Mesenchymal stem cell (in vitro differentiated cells and primary cell): ENCODE measurements around the gene SLC6A3.

Experiments used
- DNase-seq: peaks from one replicate; pipeline ENCODE4 v3.0.0-alpha.2; 2013
- H2AFZ ChIP-seq: one replicate; pipeline ENCODE4 v1.6.1; 2013; ENCODE audit warnings: low read depth, mild to moderate bottlenecking, control low read depth, inconsistent platforms, low read length, moderate library complexity
- H2AK5ac ChIP-seq: 2 replicates; pipeline ENCODE4 v1.6.1; 2013; ENCODE audit warnings: low read length, moderate library complexity, mild to moderate bottlenecking, inconsistent platforms; ENCODE audit not compliant: severe bottlenecking
- H2BK120ac ChIP-seq: one replicate; pipeline ENCODE4 v1.6.1; 2013; ENCODE audit warnings: low read depth, mild to moderate bottlenecking, inconsistent platforms, low read length, moderate library complexity
- H2BK12ac ChIP-seq, 2 experiments: one replicate each; pipeline ENCODE4 v1.6.1; 2013; ENCODE audit warnings: inconsistent platforms in 2 of 2, low read length in 2 of 2, mild to moderate bottlenecking in 2 of 2, moderate library complexity in 2 of 2, control low read depth in 1 of 2
- H2BK15ac ChIP-seq: one replicate; pipeline ENCODE4 v1.6.1; 2013; ENCODE audit warnings: mild to moderate bottlenecking, low read depth, inconsistent platforms; ENCODE audit not compliant: poor library complexity, severe bottlenecking
- H2BK5ac ChIP-seq: 2 replicates; pipeline ENCODE4 v1.6.1; 2013; ENCODE audit warnings: low read depth, mild to moderate bottlenecking, low read length, control low read depth, inconsistent platforms; ENCODE audit not compliant: poor library complexity, severe bottlenecking
- H3K14ac ChIP-seq, 2 experiments: one replicate each; pipeline ENCODE4 v1.6.1; 2013; ENCODE audit warnings: inconsistent platforms in 2 of 2, low read length in 2 of 2, control low read depth in 1 of 2, mild to moderate bottlenecking in 1 of 2, moderate library complexity in 1 of 2
- H3K18ac ChIP-seq, 2 experiments: one replicate each; pipeline ENCODE4 v1.6.1; 2013; ENCODE audit warnings: inconsistent platforms in 2 of 2, low read length in 2 of 2, control low read depth in 1 of 2, low read depth in 1 of 2, mild to moderate bottlenecking in 1 of 2
- H3K23ac ChIP-seq, 2 experiments: one replicate each; pipeline ENCODE4 v1.6.1; 2013; ENCODE audit warnings: inconsistent platforms in 2 of 2, low read length in 2 of 2, mild to moderate bottlenecking in 2 of 2, moderate library complexity in 2 of 2, control low read depth in 1 of 2
- H3K27ac ChIP-seq: 2 replicates; pipeline ENCODE4 v1.5.1; 2013; ENCODE audit warnings: mild to moderate bottlenecking, moderate library complexity, low read length, control low read depth, inconsistent platforms; ENCODE audit not compliant: poor library complexity, severe bottlenecking
- H3K27me3 ChIP-seq, 2 experiments: 2 replicates each; pipeline versions ENCODE4 v1.6.1 to v1.7.0; 2013; ENCODE audit warnings: low read length in 2 of 2, mild to moderate bottlenecking in 2 of 2, moderate library complexity in 2 of 2, control low read depth in 1 of 2, inconsistent platforms in 1 of 2; ENCODE audit not compliant: control insufficient read depth in 1 of 2, insufficient read depth in 1 of 2
- H3K36me3 ChIP-seq, 2 experiments: 2 replicates each; pipeline versions ENCODE4 v1.6.1 to v1.7.0; 2013; ENCODE audit warnings: low read length in 2 of 2, control low read depth in 1 of 2, inconsistent platforms in 1 of 2, low read depth in 1 of 2, mild to moderate bottlenecking in 1 of 2; ENCODE audit not compliant: insufficient read depth in 2 of 2, control insufficient read depth in 1 of 2
- H3K4ac ChIP-seq, 2 experiments: one replicate each; pipeline ENCODE4 v1.6.1; 2013; ENCODE audit warnings: inconsistent platforms in 2 of 2, low read length in 2 of 2, mild to moderate bottlenecking in 2 of 2, moderate library complexity in 2 of 2, control low read depth in 1 of 2, low read depth in 1 of 2
- H3K4me1 ChIP-seq: 2 replicates; pipeline ENCODE4 v1.6.1; 2013; ENCODE audit warnings: low read depth, low read length, control low read depth; ENCODE audit not compliant: control insufficient read depth, insufficient read depth
- H3K4me2 ChIP-seq: 2 replicates; pipeline ENCODE4 v1.6.1; 2013; ENCODE audit warnings: low read length, mild to moderate bottlenecking, inconsistent platforms; ENCODE audit not compliant: poor library complexity, severe bottlenecking
- H3K4me3 ChIP-seq, 2 experiments: 2 replicates each; pipeline versions ENCODE4 v1.5.1 to v1.7.0; 2013; ENCODE audit warnings: low read length in 2 of 2, mild to moderate bottlenecking in 2 of 2, control low read depth in 1 of 2, low read depth in 1 of 2; ENCODE audit not compliant: insufficient read depth in 1 of 2
- H3K79me1 ChIP-seq: replicated peaks from 2 replicates; pipeline ENCODE4 v1.6.1; 2013; ENCODE audit warnings: mild to moderate bottlenecking, control low read depth, low read length, inconsistent platforms; ENCODE audit not compliant: poor library complexity, severe bottlenecking
- H3K9ac ChIP-seq: 2 replicates; pipeline ENCODE4 v1.7.0; 2013; ENCODE audit warnings: mild to moderate bottlenecking, low read length, moderate library complexity
- H3K9me3 ChIP-seq: 2 replicates; pipeline ENCODE4 v1.7.0; 2013; ENCODE audit warnings: mild to moderate bottlenecking, low read length; ENCODE audit not compliant: control insufficient read depth
- H4K8ac ChIP-seq: one replicate; pipeline ENCODE4 v1.6.1; 2013; ENCODE audit warnings: inconsistent platforms, mild to moderate bottlenecking, low read length, moderate library complexity
- H4K91ac ChIP-seq: one replicate; pipeline ENCODE4 v1.6.1; 2013; ENCODE audit warnings: mild to moderate bottlenecking, low read length, inconsistent platforms
- WGBS: methylation state at CpG from one replicate; pipeline ENCODE4 v1.1.7; 2013; ENCODE audit warnings: mixed read lengths; 5-methylcytosine and 5-hydroxymethylcytosine counted together

SLC6A3 gene

DNA sequence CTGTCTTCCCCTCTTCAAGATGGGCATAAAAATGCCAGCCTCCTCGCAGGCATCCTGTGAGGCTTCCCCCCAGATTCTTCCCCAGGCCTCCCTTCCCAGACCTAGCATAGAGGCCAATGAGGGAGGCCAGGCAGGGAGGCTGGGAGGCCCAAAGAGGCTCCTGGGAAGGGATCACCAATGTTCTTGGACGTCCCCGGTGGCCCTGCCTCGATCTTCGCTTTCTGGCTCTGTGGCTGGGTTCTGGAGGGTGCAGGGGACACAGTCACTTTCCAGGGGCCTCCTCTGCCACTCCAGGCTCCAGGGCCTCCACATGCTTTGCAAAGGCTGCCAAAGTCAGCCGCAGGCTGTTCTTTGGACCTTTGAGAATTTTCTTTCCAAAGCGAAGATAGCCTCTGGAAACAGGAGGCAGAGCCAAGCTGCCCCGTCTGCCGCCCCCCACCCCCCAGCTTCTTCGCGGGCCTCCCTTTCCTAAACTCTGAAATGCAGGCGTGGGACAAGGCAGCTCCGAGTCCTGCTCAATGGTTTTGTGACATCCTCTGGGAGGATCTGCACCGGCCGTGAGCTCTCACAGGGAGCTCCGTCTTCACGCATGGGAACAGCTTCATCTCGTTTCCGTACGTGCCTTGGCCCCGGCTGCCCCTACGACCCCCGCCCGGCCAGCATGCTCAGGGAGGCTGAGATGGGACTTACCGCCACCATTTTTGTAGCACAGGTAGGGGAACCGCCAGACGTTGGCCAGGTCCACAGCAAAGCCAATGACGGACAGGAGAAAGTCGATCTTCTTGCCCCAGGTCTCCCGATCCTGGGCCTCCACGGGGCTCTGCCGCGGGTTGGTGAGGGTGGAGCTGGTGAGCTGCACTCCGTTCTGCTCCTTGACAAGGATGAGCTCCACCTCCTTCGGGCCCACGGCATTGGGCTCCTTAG, 2.8 kb downstream of the SLC6A3 start:
- no peak overlapping the region for H3K4me2 ChIP-seq
- no peak overlapping the region for H3K27ac ChIP-seq
- no peak overlapping the region for H2BK15ac ChIP-seq
- no peak overlapping the region for H2BK12ac ChIP-seq
- no peak overlapping the region for H3K9ac ChIP-seq
- no peaks in the 10 kb centered on the region for H3K79me1 ChIP-seq
- peaks cover 13% of the 10 kb centered on the region for H3K4me1 ChIP-seq
- H3K4me3 ChIP-seq: no peak overlapping the region
- no peak overlapping the region for H3K18ac ChIP-seq
- WGBS: 80% methylated on average over 36 of the region's 36 CpGs
- no peak overlapping the region for H2AK5ac ChIP-seq
- H3K9me3 ChIP-seq: peaks cover 11% of the 10 kb centered on the region
- H4K8ac ChIP-seq: no peak overlapping the region
- no peak overlapping the region for H3K14ac ChIP-seq
- no peak overlapping the region for H2BK120ac ChIP-seq
- no peaks in the 10 kb centered on the region for H3K36me3 ChIP-seq
- H2AFZ ChIP-seq: no peak overlapping the region
- H3K23ac ChIP-seq: no peak overlapping the region
- H2BK5ac ChIP-seq: no peak overlapping the region
- peaks cover 67 to 87% of the 10 kb centered on the region in 2 experiments for H3K27me3 ChIP-seq
- no peak overlapping the region for H3K4ac ChIP-seq
- no peak for DNase-seq
- H4K91ac ChIP-seq: no peak overlapping the region

GRCh38 chr5:1441166-1441865, 3.9 kb downstream of the SLC6A3 start:
- WGBS: 87% methylated on average over 24 of the region's 24 CpGs
- no peak overlapping the region for H3K9ac ChIP-seq

GRCh38 chr5:1440098-1440493, 5.1 kb downstream of the SLC6A3 start:
- H4K91ac ChIP-seq: no peak overlapping the region
- no peak overlapping the region for H3K18ac ChIP-seq
- no peaks in the 10 kb centered on the region for H3K36me3 ChIP-seq
- no peak overlapping the region for H2BK120ac ChIP-seq
- no peak overlapping the region for H3K9ac ChIP-seq
- no peak overlapping the region for H3K23ac ChIP-seq
- no peak overlapping the region for H3K4ac ChIP-seq
- peaks cover 11% of the 10 kb centered on the region for H3K9me3 ChIP-seq
- no peak overlapping the region for H2BK12ac ChIP-seq
- H3K4me1 ChIP-seq: peaks cover 11% of the 10 kb centered on the region
- no peak overlapping the region for H2AK5ac ChIP-seq
- H3K4me2 ChIP-seq: no peak overlapping the region
- no peak overlapping the region for H3K14ac ChIP-seq
- no peak overlapping the region for H2BK15ac ChIP-seq
- no peak overlapping the region for H4K8ac ChIP-seq
- H2AFZ ChIP-seq: no peak overlapping the region
- no peak overlapping the region for H3K27ac ChIP-seq
- H3K4me3 ChIP-seq: no peak overlapping the region
- H2BK5ac ChIP-seq: no peak overlapping the region
- DNase-seq: no peak
- WGBS: 75% methylated on average over 3 of the region's 3 CpGs
- peaks cover 49 to 68% of the 10 kb centered on the region in 2 experiments for H3K27me3 ChIP-seq
- H3K79me1 ChIP-seq: no peaks in the 10 kb centered on the region

More at GRCh38 chr5:1441166-1441865, 3.9 kb downstream of the SLC6A3 start:
- Histone ChIP-seq H2BK12ac (no peak overlapping the region), H2BK15ac (no peak overlapping the region), H3K36me3 (no peaks in the 10 kb centered on the region), H2BK5ac (no peak overlapping the region), H3K23ac (no peak overlapping the region), H3K27ac (no peak overlapping the region), H3K4me1 (peaks cover 15% of the 10 kb centered on the region), H3K79me1 (no peaks in the 10 kb centered on the region), H3K9me3 (peaks cover 11% of the 10 kb centered on the region), H4K8ac (no peak overlapping the region), H2AFZ (no peak overlapping the region), H3K14ac (no peak overlapping the region), H3K4me3 (no peak overlapping the region), H3K4ac (no peak overlapping the region), H2AK5ac (no peak overlapping the region), H4K91ac (no peak overlapping the region), H3K4me2 (no peak overlapping the region), H3K18ac (no peak overlapping the region), H2BK120ac (no peak overlapping the region), H3K27me3 (peaks cover 55 to 77% of the 10 kb centered on the region in 2 experiments)
- no peak for DNase-seq

DNA sequence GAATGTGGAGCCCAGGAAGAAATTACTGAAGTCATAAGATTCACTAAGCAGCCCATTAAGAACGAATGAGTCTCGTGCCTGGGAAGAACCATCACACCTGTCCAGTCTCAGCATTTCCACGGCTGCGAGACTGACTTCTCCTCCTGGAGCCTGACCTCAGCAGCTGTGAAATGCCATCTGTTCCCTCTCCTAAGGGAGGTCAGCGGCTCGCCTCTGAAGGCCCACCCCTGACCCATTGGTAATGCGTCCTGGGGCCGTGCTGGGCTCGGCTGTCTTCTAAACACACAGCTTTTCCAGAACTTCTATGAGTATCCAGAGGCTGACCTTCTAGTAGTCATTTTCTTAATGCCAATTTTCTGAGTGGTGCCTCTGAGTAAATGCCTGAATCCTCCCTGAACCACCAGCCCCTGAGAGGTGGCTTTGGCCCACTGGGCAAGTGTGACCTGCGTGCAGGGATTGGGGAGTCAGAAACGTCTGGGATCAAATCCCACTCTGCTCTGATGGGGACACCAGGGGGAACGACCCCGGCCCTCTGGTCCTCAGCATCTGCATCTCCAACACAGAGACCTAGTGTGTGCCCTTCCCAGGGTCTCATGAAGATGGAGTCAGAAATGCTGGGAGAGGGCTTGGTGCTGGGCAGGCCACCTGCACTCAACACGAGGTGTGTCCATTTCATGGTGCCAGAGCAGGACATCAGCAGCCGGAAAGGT, 5.7 kb downstream of the SLC6A3 start:
- no peaks in the 10 kb centered on the region for H3K79me1 ChIP-seq
- H3K9ac ChIP-seq: no peak overlapping the region
- H3K4ac ChIP-seq: no peak overlapping the region
- no peaks in the 10 kb centered on the region for H3K36me3 ChIP-seq
- H2BK5ac ChIP-seq: no peak overlapping the region
- H4K91ac ChIP-seq: no peak overlapping the region
- no peak overlapping the region for H3K4me2 ChIP-seq
- H2AK5ac ChIP-seq: no peak overlapping the region
- no peak overlapping the region for H2BK12ac ChIP-seq
- H3K14ac ChIP-seq: no peak overlapping the region
- no peak overlapping the region for H2BK120ac ChIP-seq
- H2AFZ ChIP-seq: no peak overlapping the region
- H3K18ac ChIP-seq: no peak overlapping the region
- H3K27ac ChIP-seq: no peak overlapping the region
- H3K9me3 ChIP-seq: peaks cover 11% of the 10 kb centered on the region
- no peak overlapping the region for H4K8ac ChIP-seq
- H3K4me3 ChIP-seq: no peak overlapping the region
- no peak overlapping the region for H3K23ac ChIP-seq
- peaks cover 45 to 63% of the 10 kb centered on the region in 2 experiments for H3K27me3 ChIP-seq
- WGBS: 82% methylated on average over 15 of the region's 15 CpGs
- no peak for DNase-seq
- peaks cover 6% of the 10 kb centered on the region for H3K4me1 ChIP-seq
- no peak overlapping the region for H2BK15ac ChIP-seq
